Peyer's patch (tissue), 4 donors: ENCODE measurements around the gene CBX4. TPM values are rescaled to one million over a fixed set of nuclear protein-coding genes. Genes with fewer than 3 reads are reported as not detected.

Experiments
- DNase-seq, 3 donors: peaks; one replicate each; pipeline ENCODE4 v3.0.0-alpha.2; 2017 to 2019
- H3K27ac ChIP-seq, 4 donors: fragments of 200-600 bp; sonication (generic); one replicate each; pipeline ENCODE4 v1.5.1; 2016 to 2019
- H3K27me3 ChIP-seq, 2 donors: fragments of 200-600 bp; sonication (generic); one replicate each; pipeline ENCODE4 v1.5.1; 2019
- H3K36me3 ChIP-seq, 3 donors: fragments of 200-600 bp; sonication (generic); one replicate each; pipeline ENCODE4 v1.5.1; 2016 to 2019
- H3K4me1 ChIP-seq, 4 donors: fragments of 200-600 bp; sonication (generic); one replicate each; pipeline ENCODE4 v1.5.1; 2016 to 2019
- H3K4me3 ChIP-seq, 4 donors: fragments of 200-600 bp; sonication (generic); 1 replicate in 3 of 4; 2 replicates in 1 of 4; pipeline ENCODE4 v1.5.1; 2016 to 2019; ENCODE audit warnings: mild to moderate bottlenecking in 1 of 4
- H3K9me3 ChIP-seq, 4 donors: fragments of 200-600 bp; sonication (generic); one replicate each; pipeline ENCODE4 v1.5.1; 2016 to 2019; ENCODE audit warnings: mild to moderate bottlenecking in 1 of 4
- POLR2A ChIP-seq, 2 donors: fragments of 450-650 bp; IDR thresholded peaks; one replicate each; pipeline ENCODE4 v1.5.1; 2017; ENCODE audit warnings: antibody characterized with exemption in 2 of 2, mild to moderate bottlenecking in 2 of 2, moderate library complexity in 2 of 2
- total RNA-seq, 4 donors: library from RNA; depleted of rRNA; stranded (reverse); fragments of >200 nt; gene quantifications; one replicate each; pipeline ENCODE4 v1.1.0, GENCODE V29; 2016
- TF ChIP-seq, protein P1 (sequence below), 6 experiments: fragments of 450-650 bp in 4 of 6; fragments of 200-600 bp in 2 of 6; sonication (generic) in 1 of 6; IDR thresholded peaks; one replicate each; pipeline ENCODE4 v1.5.1; 2017 to 2019; ENCODE audit warnings: antibody characterized with exemption in 6 of 6, mild to moderate bottlenecking in 3 of 6, moderate library complexity in 1 of 6

CBX4 gene
- total RNA-seq, 4 donors from 2014 or later = 4.9 to 19.0 (median 12.3) TPM

DNA sequence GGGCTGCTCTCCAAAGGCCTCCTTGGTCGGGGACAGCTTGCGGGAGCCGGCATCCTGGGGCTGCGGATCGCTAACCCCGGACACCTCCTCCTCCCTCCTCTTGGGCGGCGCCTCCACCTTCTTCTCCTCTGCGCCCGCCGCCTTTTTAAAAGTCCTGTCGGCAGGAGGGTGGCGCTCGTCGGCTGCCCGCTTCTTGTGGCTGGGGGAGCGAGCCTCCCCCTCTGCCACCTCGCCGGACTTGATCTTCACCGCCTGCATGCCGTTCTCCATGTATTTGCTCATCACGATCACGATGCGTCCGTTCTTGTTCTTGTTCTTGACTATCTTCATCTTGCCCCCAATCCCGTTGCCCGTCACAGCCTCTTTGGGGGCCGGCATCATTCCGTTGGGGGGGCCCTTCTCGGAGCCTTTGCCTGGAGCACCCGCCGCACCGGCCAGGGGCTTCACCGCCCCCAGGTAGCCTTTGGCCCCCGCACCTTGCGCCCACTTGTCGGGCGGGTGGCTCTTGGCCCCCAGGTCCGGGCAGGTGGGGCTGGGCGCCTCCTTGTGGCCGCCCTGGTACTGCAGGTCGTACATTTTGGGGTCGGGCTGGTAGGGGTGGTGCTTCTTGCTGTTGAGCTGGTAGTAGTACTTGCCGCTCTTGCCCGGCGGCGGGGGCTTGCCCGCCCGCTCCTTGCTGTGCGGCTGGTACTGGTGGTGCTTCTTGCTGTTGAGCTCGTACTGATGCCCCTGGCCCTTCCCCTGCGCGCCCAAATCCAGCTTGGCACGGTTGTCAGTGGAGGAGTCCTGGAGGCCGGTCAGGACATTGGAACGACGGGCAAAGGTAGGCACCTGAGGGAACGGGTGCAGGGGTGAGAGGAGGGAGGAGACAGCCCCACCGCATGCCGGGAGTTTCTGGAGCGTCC, 4.4 kb downstream of the CBX4 start:
- Histone ChIP-seq H3K4me1 (peaks cover 16 to 64% (median 31%) of the 10 kb centered on the region in 4 donors), H3K27me3 (no peaks in the 10 kb centered on the region), H3K9me3 (no peaks in the 10 kb centered on the region), H3K4me3 (no peak overlapping the region), H3K27ac (no peak overlapping the region), H3K36me3 (peaks cover 0 to 18% (median 0%) of the 10 kb centered on the region in 3 donors)
- TF ChIP-seq, protein P1, sequence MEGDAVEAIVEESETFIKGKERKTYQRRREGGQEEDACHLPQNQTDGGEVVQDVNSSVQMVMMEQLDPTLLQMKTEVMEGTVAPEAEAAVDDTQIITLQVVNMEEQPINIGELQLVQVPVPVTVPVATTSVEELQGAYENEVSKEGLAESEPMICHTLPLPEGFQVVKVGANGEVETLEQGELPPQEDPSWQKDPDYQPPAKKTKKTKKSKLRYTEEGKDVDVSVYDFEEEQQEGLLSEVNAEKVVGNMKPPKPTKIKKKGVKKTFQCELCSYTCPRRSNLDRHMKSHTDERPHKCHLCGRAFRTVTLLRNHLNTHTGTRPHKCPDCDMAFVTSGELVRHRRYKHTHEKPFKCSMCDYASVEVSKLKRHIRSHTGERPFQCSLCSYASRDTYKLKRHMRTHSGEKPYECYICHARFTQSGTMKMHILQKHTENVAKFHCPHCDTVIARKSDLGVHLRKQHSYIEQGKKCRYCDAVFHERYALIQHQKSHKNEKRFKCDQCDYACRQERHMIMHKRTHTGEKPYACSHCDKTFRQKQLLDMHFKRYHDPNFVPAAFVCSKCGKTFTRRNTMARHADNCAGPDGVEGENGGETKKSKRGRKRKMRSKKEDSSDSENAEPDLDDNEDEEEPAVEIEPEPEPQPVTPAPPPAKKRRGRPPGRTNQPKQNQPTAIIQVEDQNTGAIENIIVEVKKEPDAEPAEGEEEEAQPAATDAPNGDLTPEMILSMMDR (IDR thresholded peaks at IDR 0.05) = peak; percentile 8 to 58 (median 52)
- no peak for TF ChIP-seq POLR2A (IDR thresholded peaks at IDR 0.05)
- no peak for DNase-seq

DNA sequence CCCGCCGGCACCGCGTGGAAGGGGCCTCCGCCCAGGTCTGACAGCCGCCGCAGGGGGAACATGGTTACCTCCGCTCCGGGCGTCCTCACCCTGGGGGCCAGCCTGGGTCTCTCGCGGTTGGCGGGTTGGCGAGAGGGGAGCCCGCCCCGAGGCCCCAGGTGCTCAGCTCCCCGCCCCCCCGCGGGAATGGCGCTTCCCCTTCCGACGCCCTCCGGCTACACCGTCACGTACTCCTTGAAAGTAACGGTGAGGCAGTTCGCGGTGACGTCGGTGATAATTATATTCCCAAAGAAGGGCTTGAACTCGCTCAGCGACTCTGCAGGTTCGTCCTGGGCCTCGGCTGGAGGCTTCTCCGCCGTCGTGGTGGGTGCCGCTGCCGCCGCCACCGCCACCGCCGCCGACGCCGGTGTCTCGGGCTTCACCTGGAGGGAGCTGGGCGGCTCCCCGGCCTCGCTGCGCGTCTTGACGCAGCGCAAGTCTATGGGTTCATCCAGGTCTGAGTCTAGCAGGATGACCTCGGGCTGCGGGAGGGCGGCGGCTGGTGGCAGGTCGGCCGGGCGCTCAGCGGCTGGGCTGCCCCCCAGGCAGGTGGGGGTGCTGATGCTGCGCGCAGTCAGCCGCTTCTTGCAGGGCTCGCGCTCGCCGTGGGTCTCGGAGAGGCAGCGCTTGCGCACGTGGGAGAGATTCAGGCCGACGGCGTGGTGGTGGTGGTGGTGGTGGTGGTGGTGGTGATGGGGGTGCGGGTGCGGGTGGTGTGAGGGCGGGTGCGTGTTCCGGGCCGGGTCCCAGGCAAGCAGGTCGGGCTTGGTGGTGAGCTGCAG, 5.3 kb downstream of the CBX4 start:
- Histone ChIP-seq H3K27ac (no peak overlapping the region), H3K9me3 (no peaks in the 10 kb centered on the region), H3K27me3 (no peaks in the 10 kb centered on the region), H3K36me3 (peaks cover 0 to 18% (median 0%) of the 10 kb centered on the region in 3 donors), H3K4me3 (no peak overlapping the region), H3K4me1 (peaks cover 16 to 61% (median 28%) of the 10 kb centered on the region in 4 donors)
- no peak for TF ChIP-seq POLR2A (IDR thresholded peaks at IDR 0.05)
- TF ChIP-seq, protein P1 (IDR thresholded peaks at IDR 0.05) = no peak
- DNase-seq = no peak

DNA sequence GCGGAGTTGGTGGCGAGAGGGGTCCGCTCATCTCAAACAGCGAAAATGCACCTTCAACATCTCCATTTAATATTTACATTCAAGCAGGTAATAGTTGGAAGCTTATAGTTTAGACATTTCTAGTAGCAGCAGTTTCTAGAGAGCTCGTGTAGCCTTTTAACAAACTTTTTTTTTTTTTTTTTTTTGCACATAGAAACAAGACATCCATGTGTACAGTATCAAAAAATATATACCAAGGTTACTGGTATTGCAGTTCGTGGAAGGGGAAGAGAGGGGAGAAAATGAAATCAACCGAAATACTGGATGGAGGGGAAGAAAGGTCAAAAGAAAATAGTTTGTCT, 6.2 kb downstream of the CBX4 start:
- Histone ChIP-seq H3K36me3 (peaks cover 0 to 18% (median 0%) of the 10 kb centered on the region in 3 donors), H3K27ac (peak overlapping the region in 1 of 4 donors; percentile 15), H3K27me3 (no peaks in the 10 kb centered on the region), H3K4me1 (peaks cover 16 to 59% (median 28%) of the 10 kb centered on the region in 4 donors), H3K4me3 (peak overlapping the region in 2 of 4 donors; percentile 31 to 38), H3K9me3 (no peaks in the 10 kb centered on the region)
- no peak for TF ChIP-seq POLR2A (IDR thresholded peaks at IDR 0.05)
- TF ChIP-seq, protein P1 (IDR thresholded peaks at IDR 0.05) = no peak
- no peak for DNase-seq

DNA sequence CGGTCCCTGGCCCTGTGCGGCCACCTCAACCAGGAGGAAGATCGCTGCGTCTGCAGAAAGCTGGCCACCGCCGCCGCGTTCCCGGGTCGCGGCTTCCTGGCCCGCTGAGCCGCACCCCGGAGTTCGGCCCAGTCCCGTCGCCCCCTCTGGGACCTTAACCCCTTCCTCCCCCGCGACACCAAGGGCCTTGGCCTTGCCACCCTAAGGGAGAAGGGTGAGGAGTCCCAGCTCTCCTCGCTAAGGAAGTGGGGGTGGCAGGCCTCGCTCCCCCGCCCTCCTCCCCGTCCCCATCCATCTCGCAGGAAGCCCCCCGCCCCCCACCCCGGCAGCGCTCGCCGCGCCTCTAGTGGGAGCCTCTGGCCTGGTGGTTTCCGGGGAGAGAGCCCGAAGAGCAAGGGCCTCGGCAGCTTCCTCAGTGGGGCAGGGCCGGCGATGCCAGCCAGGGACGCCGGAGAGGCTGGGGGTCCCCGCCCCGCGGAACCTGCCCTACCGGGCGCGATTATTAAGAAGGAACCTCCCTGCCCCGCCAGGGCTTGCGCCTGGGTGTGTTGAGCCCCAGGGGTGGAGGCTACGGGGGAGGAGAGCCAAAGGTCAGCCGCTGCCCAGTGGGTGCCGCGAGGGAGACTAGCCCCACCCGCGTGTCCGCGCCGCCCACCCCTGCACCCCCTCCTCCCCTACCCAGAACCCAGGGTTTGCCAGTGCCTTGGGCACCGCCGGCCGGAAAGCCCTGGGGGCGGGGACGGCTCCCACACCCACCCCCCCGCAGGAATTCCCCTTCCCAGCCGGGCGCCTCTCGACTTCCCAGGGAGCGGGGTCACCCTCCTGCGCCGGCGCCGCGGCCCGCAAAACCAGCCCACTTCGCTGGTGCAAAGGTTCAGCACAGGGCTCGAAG, 6.8 kb downstream of the CBX4 start:
- H3K27ac ChIP-seq = peak overlapping the region in 2 of 4 donors; percentile 15 to 42
- H3K36me3 ChIP-seq = peaks cover 0 to 18% (median 0%) of the 10 kb centered on the region in 3 donors
- no peaks in the 10 kb centered on the region for H3K9me3 ChIP-seq
- DNase-seq = no peak
- H3K4me1 ChIP-seq = peaks cover 16 to 53% (median 27%) of the 10 kb centered on the region in 4 donors
- H3K4me3 ChIP-seq = peak overlapping the region in 3 of 4 donors; percentile 6 to 38 (median 31)
- no peak for TF ChIP-seq POLR2A (IDR thresholded peaks at IDR 0.05)
- TF ChIP-seq, protein P1 (IDR thresholded peaks at IDR 0.05) = no peak
- no peaks in the 10 kb centered on the region for H3K27me3 ChIP-seq
